Tibial nerve (tissue), 4 donors: ENCODE data around the gene CABLES2.

ENCODE experiments used
- CTCF ChIP-seq, 5 experiments: fragments of 200-600 bp in 3 of 5; fragments of 450-650 bp in 2 of 5; sonication (generic) in 3 of 5; IDR thresholded peaks; one replicate each; pipeline ENCODE4 v1.5.1; 2016 to 2019; ENCODE audit warnings: antibody characterized with exemption in 5 of 5, mild to moderate bottlenecking in 3 of 5, moderate library complexity in 2 of 5
- EP300 ChIP-seq, 2 donors: sonication (generic); formaldehyde crosslinking; IDR thresholded peaks; one replicate each; pipeline ENCODE4 v1.6.1; 2017; ENCODE audit warnings: antibody characterized with exemption in 2 of 2, mild to moderate bottlenecking in 1 of 2
- POLR2A ChIP-seq, 2 donors: fragments of 450-650 bp; IDR thresholded peaks; one replicate each; pipeline ENCODE4 v1.6.1; 2017; ENCODE audit warnings: antibody characterized with exemption in 2 of 2, mild to moderate bottlenecking in 2 of 2, moderate library complexity in 2 of 2

- TF ChIP-seq CTCF (IDR thresholded peaks at IDR 0.05) (no peak), POLR2A (IDR thresholded peaks at IDR 0.05) (no peak), EP300 (IDR thresholded peaks at IDR 0.05) (no peak)
These were observed 2.4 kb downstream of the CABLES2 start for GRCh38 chr20:62404761-62405107.
